ENCODE data around the gene BUD31.
"Not testable (repeated sequence)": the region's sequence is repeated elsewhere in the genome, so short reads cannot be mapped to it uniquely, and the experiment has no call there.

BUD31 gene

GRCh38 chr7:99374111-99375064, 34.4 kb upstream of the BUD31 start, which contains the start of gene ARPC1B:
TSS of gene ARPC1B (plus strand) at chr7:99374730. CDS start at chr7:99385715, 10,985 bp downstream.
- Mint-ChIP-seq H3K4me3 (peak within 1 kb of the TSS; percentile 86), H3K27ac (peak within 1 kb of the TSS; percentile 72), H3K27me3 (no peaks in the 10 kb centered on the region), H3K4me1 (peaks cover 11% of the 10 kb centered on the region), H3K36me3 (peaks cover 12% of the 10 kb centered on the region), H3K9me3 (peaks cover 1% of the 10 kb centered on the region)
- DNase-seq (ENCODE audit: low spot score in 2 of 2) (peak; percentile 69 to 74), ATAC-seq (ENCODE audit: low read depth) (peak; percentile 73)

GRCh38 chr7:99375070-99375807, 33.5 kb upstream of the BUD31 start:
- peaks cover 1% of the 10 kb centered on the region for H3K9me3 Mint-ChIP-seq

GRCh38 chr7:99379043-99379577, 29.7 kb upstream of the BUD31 start:
- Mint-ChIP-seq H3K9me3 (peaks cover 1% of the 10 kb centered on the region), H3K27ac (peak overlapping the region; percentile 92), H3K4me3 (peak overlapping the region; percentile 80), H3K36me3 (peaks cover 15% of the 10 kb centered on the region), H3K27me3 (no peaks in the 10 kb centered on the region), H3K4me1 (peaks cover 33% of the 10 kb centered on the region)
- peak in 1 of 2 donors; percentile 33 for DNase-seq (ENCODE audit: low spot score in 2 of 2)
- peak; percentile 13 for ATAC-seq (ENCODE audit: low read depth)

More at GRCh38 chr7:99375070-99375807, 33.5 kb upstream of the BUD31 start:
- H3K4me1 Mint-ChIP-seq, result peaks cover 16% of the 10 kb centered on the region
- DNase-seq (ENCODE audit: low spot score in 2 of 2) (peak; percentile 42 to 71), ATAC-seq (ENCODE audit: low read depth) (peak; percentile 38)
- H3K27ac Mint-ChIP-seq, result peak overlapping the region; percentile 72
- H3K4me3 Mint-ChIP-seq, result peak overlapping the region; percentile 86
- peaks cover 12% of the 10 kb centered on the region for H3K36me3 Mint-ChIP-seq
- H3K27me3 Mint-ChIP-seq, result no peaks in the 10 kb centered on the region

- H3K36me3 Mint-ChIP-seq, result peaks cover 15% of the 10 kb centered on the region
- not testable (repeated sequence) for H3K9me3 Mint-ChIP-seq; H3K27me3 Mint-ChIP-seq; DNase-seq (ENCODE audit: low spot score in 2 of 2); ATAC-seq (ENCODE audit: low read depth)
- H3K4me1 Mint-ChIP-seq, result peaks cover 36% of the 10 kb centered on the region
- peak overlapping the region; percentile 80 for H3K4me3 Mint-ChIP-seq
- H3K27ac Mint-ChIP-seq, result peak overlapping the region; percentile 92
Measured at GRCh38 chr7:99379693-99380031, 29.1 kb upstream of the BUD31 start.

GRCh38 chr7:99380032-99380822, 28.5 kb upstream of the BUD31 start:
- Mint-ChIP-seq H3K4me1 (peaks cover 36% of the 10 kb centered on the region), H3K36me3 (peaks cover 15% of the 10 kb centered on the region)

GRCh38 chr7:99380823-99381663, 27.7 kb upstream of the BUD31 start:
- Mint-ChIP-seq H3K4me3 (peak overlapping the region; percentile 80), H3K9me3 (peaks cover 1% of the 10 kb centered on the region), H3K27ac (peak overlapping the region; percentile 92), H3K27me3 (no peaks in the 10 kb centered on the region), H3K36me3 (peaks cover 15% of the 10 kb centered on the region), H3K4me1 (peaks cover 36% of the 10 kb centered on the region)
- peak; percentile 69 to 75 for DNase-seq (ENCODE audit: low spot score in 2 of 2)
- ATAC-seq (ENCODE audit: low read depth), result peak; percentile 79

More at GRCh38 chr7:99380032-99380822, 28.5 kb upstream of the BUD31 start:
- H3K9me3 Mint-ChIP-seq, result peaks cover 1% of the 10 kb centered on the region
- peak overlapping the region; percentile 92 for H3K27ac Mint-ChIP-seq
- peak; percentile 39 to 55 for DNase-seq (ENCODE audit: low spot score in 2 of 2)
- peak; percentile 41 for ATAC-seq (ENCODE audit: low read depth)
- H3K27me3 Mint-ChIP-seq, result no peaks in the 10 kb centered on the region
- peak overlapping the region; percentile 80 for H3K4me3 Mint-ChIP-seq

GRCh38 chr7:99381664-99382075, 27.1 kb upstream of the BUD31 start:
- Mint-ChIP-seq H3K9me3 (peaks cover 1% of the 10 kb centered on the region), H3K27ac (peak overlapping the region; percentile 92), H3K4me3 (peak overlapping the region; percentile 80), H3K36me3 (peaks cover 15% of the 10 kb centered on the region), H3K27me3 (no peaks in the 10 kb centered on the region), H3K4me1 (peaks cover 35% of the 10 kb centered on the region)
- no peak for DNase-seq (ENCODE audit: low spot score in 2 of 2)
- ATAC-seq (ENCODE audit: low read depth), result no peak

GRCh38 chr7:99383203-99383602, 25.6 kb upstream of the BUD31 start:
- no peak for DNase-seq (ENCODE audit: low spot score in 2 of 2)
- peaks cover 30% of the 10 kb centered on the region for H3K4me1 Mint-ChIP-seq
- peaks cover 13% of the 10 kb centered on the region for H3K36me3 Mint-ChIP-seq
- H3K27me3 Mint-ChIP-seq, result no peaks in the 10 kb centered on the region
- peak overlapping the region; percentile 39 for H3K4me3 Mint-ChIP-seq
- peak overlapping the region; percentile 83 for H3K27ac Mint-ChIP-seq
- H3K9me3 Mint-ChIP-seq, result no peaks in the 10 kb centered on the region
- ATAC-seq (ENCODE audit: low read depth), result no peak

- H3K4me3 Mint-ChIP-seq, result no peak overlapping the region
- H3K9me3 Mint-ChIP-seq, result no peaks in the 10 kb centered on the region
- H3K36me3 Mint-ChIP-seq, result peaks cover 14% of the 10 kb centered on the region
- ATAC-seq (ENCODE audit: low read depth) (no peak), DNase-seq (ENCODE audit: low spot score in 2 of 2) (no peak)
- H3K27me3 Mint-ChIP-seq, result no peaks in the 10 kb centered on the region
- peak overlapping the region; percentile 24 for H3K27ac Mint-ChIP-seq
- peaks cover 30% of the 10 kb centered on the region for H3K4me1 Mint-ChIP-seq
Measured at GRCh38 chr7:99383791-99384370, 24.9 kb upstream of the BUD31 start.

- Mint-ChIP-seq H3K27ac (peak overlapping the region; percentile 24), H3K9me3 (no peaks in the 10 kb centered on the region), H3K4me1 (peaks cover 24% of the 10 kb centered on the region), H3K36me3 (peaks cover 10% of the 10 kb centered on the region), H3K4me3 (no peak overlapping the region), H3K27me3 (no peaks in the 10 kb centered on the region)
- no peak for ATAC-seq (ENCODE audit: low read depth)
- DNase-seq (ENCODE audit: low spot score in 2 of 2), result no peak
Measured at GRCh38 chr7:99384523-99384922, 24.2 kb upstream of the BUD31 start.

GRCh38 chr7:99385564-99385963, 23.2 kb upstream of the BUD31 start:
- H3K9me3 Mint-ChIP-seq, result no peaks in the 10 kb centered on the region
- ATAC-seq (ENCODE audit: low read depth) (no peak), DNase-seq (ENCODE audit: low spot score in 2 of 2) (no peak)
- H3K27ac Mint-ChIP-seq, result no peak overlapping the region
- H3K4me3 Mint-ChIP-seq, result no peak overlapping the region
- H3K27me3 Mint-ChIP-seq, result no peaks in the 10 kb centered on the region
- peaks cover 17% of the 10 kb centered on the region for H3K4me1 Mint-ChIP-seq
- H3K36me3 Mint-ChIP-seq, result peaks cover 10% of the 10 kb centered on the region

GRCh38 chr7:99386584-99387238, 22.1 kb upstream of the BUD31 start:
- H3K4me3 Mint-ChIP-seq, result no peak overlapping the region
- no peaks in the 10 kb centered on the region for H3K9me3 Mint-ChIP-seq
- H3K27me3 Mint-ChIP-seq, result no peaks in the 10 kb centered on the region
- H3K36me3 Mint-ChIP-seq, result peaks cover 10% of the 10 kb centered on the region
- H3K4me1 Mint-ChIP-seq, result peaks cover 8% of the 10 kb centered on the region
- no peak overlapping the region for H3K27ac Mint-ChIP-seq
- peak; percentile 58 for ATAC-seq (ENCODE audit: low read depth)
- no peak for DNase-seq (ENCODE audit: low spot score in 2 of 2)

Data from memory B cell (primary cell).